CD4-positive, CD25-positive, alpha-beta regulatory T cell (primary cell): ENCODE measurements around the gene PYDC1. TPM values are rescaled to one million over a fixed set of nuclear protein-coding genes. Genes with fewer than 3 reads are reported as not detected.

Experiments used
- ATAC-seq, 2 donors: fragments of 150-1000 bp; cut with Tn5 transposase; one replicate each; pipeline ENCODE4 v1.10.0; 2021; ENCODE audit warnings: low read depth in 2 of 2, moderate number of reproducible peaks in 2 of 2, moderate library complexity in 1 of 2
- DNase-seq, 3 donors: peaks; one replicate each; pipeline versions ENCODE4 v3.0.0 to v3.0.0-alpha.2; 2012 to 2022; ENCODE audit warnings: mixed read lengths in 1 of 3
- H3K27ac ChIP-seq: one replicate; pipeline ENCODE4 v1.7.0; 2013; ENCODE audit warnings: mild to moderate bottlenecking, low read length; ENCODE audit not compliant: insufficient read depth, poor library complexity, severe bottlenecking
- H3K27me3 ChIP-seq: one replicate; pipeline ENCODE4 v1.7.0; 2013; ENCODE audit warnings: low read length; ENCODE audit not compliant: control insufficient read depth, insufficient read depth
- H3K36me3 ChIP-seq: one replicate; pipeline ENCODE4 v1.7.0; 2013; ENCODE audit warnings: mild to moderate bottlenecking, low read length, moderate library complexity; ENCODE audit not compliant: control insufficient read depth, insufficient read depth
- H3K4me1 ChIP-seq: 2 replicates; pipeline ENCODE4 v1.7.0; 2013; ENCODE audit warnings: mild to moderate bottlenecking, low read length; ENCODE audit not compliant: insufficient read depth, control insufficient read depth, poor library complexity, severe bottlenecking
- H3K4me3 ChIP-seq: one replicate; pipeline ENCODE4 v1.7.0; 2013; ENCODE audit warnings: low read depth, mild to moderate bottlenecking, low read length, moderate library complexity
- H3K9me3 ChIP-seq, 2 experiments: 1 replicate in 1 of 2; 2 replicates in 1 of 2; pipeline ENCODE4 v1.7.0; 2013; ENCODE audit warnings: low read length in 2 of 2, mild to moderate bottlenecking in 1 of 2, moderate library complexity in 1 of 2; ENCODE audit not compliant: control insufficient read depth in 2 of 2
- H3K27ac Mint-ChIP-seq, 3 donors: one replicate each; pipeline ENCODE4 v1.8.0; 2020 to 2022; ENCODE audit warnings: mild to moderate bottlenecking in 3 of 3, mixed read lengths in 3 of 3, moderate library complexity in 2 of 3
- H3K27me3 Mint-ChIP-seq: one replicate; pipeline ENCODE4 v1.8.0; 2022; ENCODE audit warnings: mild to moderate bottlenecking, mixed read lengths
- H3K36me3 Mint-ChIP-seq: one replicate; pipeline ENCODE4 v1.8.0; 2020; ENCODE audit warnings: mixed read lengths
- H3K4me1 Mint-ChIP-seq, 4 donors: one replicate each; pipeline ENCODE4 v1.8.0; 2020 to 2022; ENCODE audit warnings: mixed read lengths in 4 of 4, mild to moderate bottlenecking in 1 of 4
- H3K4me3 Mint-ChIP-seq, 4 donors: one replicate each; pipeline ENCODE4 v1.8.0; 2020 to 2022; ENCODE audit warnings: mild to moderate bottlenecking in 4 of 4, mixed read lengths in 4 of 4, moderate library complexity in 3 of 4
- H3K9me3 Mint-ChIP-seq, 7 donors: one replicate each; pipeline ENCODE4 v1.8.0; 2020 to 2022; ENCODE audit warnings: mixed read lengths in 7 of 7, mild to moderate bottlenecking in 3 of 7, moderate library complexity in 2 of 7
- polyA plus RNA-seq, 4 donors: library from polyadenylated mRNA; unstranded; fragments of 300-500 nt; fragmentation: Illumina TruSeq; gene quantifications; one replicate each; pipeline ENCODE4 v1.2.3, GENCODE V29; 2021
- total RNA-seq: library from RNA; stranded (reverse); gene quantifications from one replicate; pipeline ENCODE4 v1.2.3, GENCODE V29; 2022

Gene PYDC1
- total and polyA plus RNA-seq, 5 donors from 2014 or later = not detected

DNA sequence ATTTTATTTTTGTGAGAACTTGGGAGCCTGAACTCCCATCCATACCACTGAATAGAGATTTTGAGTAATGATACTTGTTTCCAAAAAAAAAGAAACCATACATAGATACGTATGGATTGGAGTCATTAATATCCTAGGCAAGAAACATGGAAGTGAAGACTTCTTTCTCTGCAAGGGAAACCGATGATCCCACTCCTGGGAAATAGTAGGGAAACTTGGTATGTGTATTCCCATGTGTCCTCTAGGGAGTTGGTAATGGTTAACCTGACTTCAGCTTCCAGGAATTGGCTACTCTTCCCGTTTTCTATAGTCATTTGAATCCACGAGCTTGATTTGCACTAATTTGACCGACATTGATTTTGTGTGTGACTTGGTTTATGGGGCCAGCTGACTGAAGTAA, 31.6 kb downstream of the PYDC1 start:
- peak overlapping the region in 3 of 4 donors; percentile 42 to 87 (median 70) for H3K4me3 Mint-ChIP-seq
- peaks cover 0 to 5% (median 0%) of the 10 kb centered on the region in 7 donors for H3K9me3 Mint-ChIP-seq
- Histone ChIP-seq H3K27me3 (no peaks in the 10 kb centered on the region), H3K4me3 (peak overlapping the region; percentile 37), H3K27ac (no peak overlapping the region), H3K4me1 (peaks cover 57% of the 10 kb centered on the region), H3K36me3 (peaks cover 84% of the 10 kb centered on the region), H3K9me3 (no peaks in the 10 kb centered on the region)
- H3K36me3 Mint-ChIP-seq = peaks cover 84% of the 10 kb centered on the region
- peaks cover 49 to 88% (median 75%) of the 10 kb centered on the region in 4 donors for H3K4me1 Mint-ChIP-seq
- ATAC-seq (no peak), DNase-seq (no peak)
- H3K27me3 Mint-ChIP-seq = peaks cover 10% of the 10 kb centered on the region
- peak overlapping the region in 2 of 3 donors; percentile 3 to 60 for H3K27ac Mint-ChIP-seq

DNA sequence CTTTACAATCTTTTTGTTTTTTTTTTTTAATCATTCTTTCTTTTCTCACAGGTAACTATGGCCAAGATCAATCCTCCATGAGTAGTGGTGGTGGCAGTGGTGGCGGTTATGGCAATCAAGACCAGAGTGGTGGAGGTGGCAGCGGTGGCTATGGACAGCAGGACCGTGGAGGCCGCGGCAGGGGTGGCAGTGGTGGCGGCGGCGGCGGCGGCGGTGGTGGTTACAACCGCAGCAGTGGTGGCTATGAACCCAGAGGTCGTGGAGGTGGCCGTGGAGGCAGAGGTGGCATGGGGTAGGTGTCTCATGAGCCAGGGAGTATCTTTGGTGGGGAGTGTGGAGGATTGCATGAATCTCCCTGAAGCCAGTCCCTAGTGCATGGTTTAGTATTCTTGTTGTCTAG, 32.0 kb downstream of the PYDC1 start:
- H3K27me3 ChIP-seq = no peaks in the 10 kb centered on the region
- peaks cover 80% of the 10 kb centered on the region for H3K36me3 Mint-ChIP-seq
- ATAC-seq (no peak), DNase-seq (no peak)
- H3K4me1 Mint-ChIP-seq = peaks cover 49 to 85% (median 73%) of the 10 kb centered on the region in 4 donors
- peaks cover 14% of the 10 kb centered on the region for H3K27me3 Mint-ChIP-seq
- H3K4me1 ChIP-seq = peaks cover 57% of the 10 kb centered on the region
- peak overlapping the region; percentile 22 to 87 (median 73) for H3K4me3 Mint-ChIP-seq
- H3K4me3 ChIP-seq = no peak overlapping the region
- no peak overlapping the region for H3K27ac ChIP-seq
- H3K9me3 Mint-ChIP-seq = peaks cover 0 to 5% (median 0%) of the 10 kb centered on the region in 7 donors
- peak overlapping the region in 2 of 3 donors; percentile 3 to 60 for H3K27ac Mint-ChIP-seq
- peaks cover 80% of the 10 kb centered on the region for H3K36me3 ChIP-seq
- no peaks in the 10 kb centered on the region for H3K9me3 ChIP-seq

DNA sequence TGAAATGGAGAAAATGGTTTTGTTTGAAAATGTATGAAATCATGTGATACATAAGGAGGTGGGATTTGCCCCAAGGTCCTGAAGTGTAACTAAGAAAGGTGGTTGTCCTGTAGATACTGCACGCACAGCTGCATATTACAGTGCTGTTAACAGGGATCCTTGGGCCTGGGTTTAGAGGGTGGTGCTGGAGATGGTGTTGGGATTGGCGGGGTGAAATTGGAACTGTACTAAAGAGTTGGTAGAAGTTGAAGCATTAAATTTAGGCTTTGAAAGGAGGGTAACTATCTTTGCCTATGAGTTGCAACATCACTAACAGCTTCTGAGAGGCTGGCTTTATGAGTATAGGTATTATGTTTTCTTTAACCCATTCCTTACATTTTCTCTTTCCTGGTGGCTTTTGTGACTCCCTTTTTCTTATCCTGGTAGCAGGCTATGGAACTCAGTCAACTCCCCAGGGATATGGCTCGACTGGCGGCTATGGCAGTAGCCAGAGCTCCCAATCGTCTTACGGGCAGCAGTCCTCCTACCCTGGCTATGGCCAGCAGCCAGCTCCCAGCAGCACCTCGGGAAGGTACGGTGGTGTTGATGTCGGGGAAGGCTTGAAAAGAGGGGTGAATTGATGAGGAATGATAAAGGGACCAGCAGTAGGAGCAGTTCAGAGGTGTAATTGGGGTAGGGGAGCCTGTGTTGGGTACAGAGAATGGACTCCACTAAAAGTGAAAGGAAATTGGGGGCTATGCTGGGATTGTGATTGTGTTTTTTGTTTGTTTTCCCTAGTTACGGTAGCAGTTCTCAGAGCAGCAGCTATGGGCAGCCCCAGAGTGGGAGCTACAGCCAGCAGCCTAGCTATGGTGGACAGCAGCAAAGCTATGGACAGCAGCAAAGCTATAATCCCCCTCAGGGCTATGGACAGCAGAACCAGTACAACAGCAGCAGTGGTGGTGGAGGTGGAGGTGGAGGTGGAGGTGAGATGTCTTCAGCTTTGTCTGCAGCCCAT, 33.2 kb downstream of the PYDC1 start:
- Histone ChIP-seq H3K36me3 (peaks cover 68% of the 10 kb centered on the region), H3K27ac (peak overlapping the region; percentile 30), H3K27me3 (no peaks in the 10 kb centered on the region), H3K4me1 (peaks cover 60% of the 10 kb centered on the region), H3K4me3 (peak overlapping the region; percentile 87), H3K9me3 (no peaks in the 10 kb centered on the region)
- Mint-ChIP-seq H3K27me3 (peaks cover 17% of the 10 kb centered on the region), H3K4me3 (peak overlapping the region; percentile 95 to 99 (median 98)), H3K4me1 (peaks cover 44 to 83% (median 66%) of the 10 kb centered on the region in 4 donors), H3K27ac (peak overlapping the region in 2 of 3 donors; percentile 51 to 83), H3K9me3 (peaks cover 0 to 5% (median 0%) of the 10 kb centered on the region in 7 donors), H3K36me3 (peaks cover 68% of the 10 kb centered on the region)
- ATAC-seq (no peak), DNase-seq (no peak)

DNA sequence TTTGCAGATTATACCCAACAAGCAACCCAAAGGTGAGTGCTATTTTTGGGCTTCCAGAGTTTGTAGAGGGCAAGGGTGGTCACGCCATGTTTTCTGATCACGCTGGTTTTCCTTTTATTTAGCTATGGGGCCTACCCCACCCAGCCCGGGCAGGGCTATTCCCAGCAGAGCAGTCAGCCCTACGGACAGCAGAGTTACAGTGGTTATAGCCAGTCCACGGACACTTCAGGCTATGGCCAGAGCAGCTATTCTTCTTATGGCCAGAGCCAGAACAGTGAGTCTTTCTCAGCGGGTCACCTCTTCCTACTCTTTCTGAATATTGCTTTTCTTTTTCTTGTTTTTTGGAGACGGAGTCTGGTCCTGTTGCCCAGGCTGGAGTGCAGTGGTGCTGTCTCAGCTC, 34.5 kb downstream of the PYDC1 start:
- Mint-ChIP-seq H3K36me3 (peaks cover 55% of the 10 kb centered on the region), H3K4me3 (peak overlapping the region; percentile 95 to 99 (median 98)), H3K9me3 (peaks cover 0 to 5% (median 0%) of the 10 kb centered on the region in 7 donors), H3K27me3 (peaks cover 19% of the 10 kb centered on the region), H3K27ac (peak overlapping the region in 2 of 3 donors; percentile 70 to 99), H3K4me1 (peaks cover 42 to 83% (median 59%) of the 10 kb centered on the region in 4 donors)
- DNase-seq = no peak
- peaks cover 55% of the 10 kb centered on the region for H3K36me3 ChIP-seq
- no peaks in the 10 kb centered on the region for H3K27me3 ChIP-seq
- H3K4me1 ChIP-seq = peaks cover 72% of the 10 kb centered on the region
- H3K4me3 ChIP-seq = peak overlapping the region; percentile 87
- no peak overlapping the region for H3K27ac ChIP-seq
- no peaks in the 10 kb centered on the region for H3K9me3 ChIP-seq
- no peak for ATAC-seq

DNA sequence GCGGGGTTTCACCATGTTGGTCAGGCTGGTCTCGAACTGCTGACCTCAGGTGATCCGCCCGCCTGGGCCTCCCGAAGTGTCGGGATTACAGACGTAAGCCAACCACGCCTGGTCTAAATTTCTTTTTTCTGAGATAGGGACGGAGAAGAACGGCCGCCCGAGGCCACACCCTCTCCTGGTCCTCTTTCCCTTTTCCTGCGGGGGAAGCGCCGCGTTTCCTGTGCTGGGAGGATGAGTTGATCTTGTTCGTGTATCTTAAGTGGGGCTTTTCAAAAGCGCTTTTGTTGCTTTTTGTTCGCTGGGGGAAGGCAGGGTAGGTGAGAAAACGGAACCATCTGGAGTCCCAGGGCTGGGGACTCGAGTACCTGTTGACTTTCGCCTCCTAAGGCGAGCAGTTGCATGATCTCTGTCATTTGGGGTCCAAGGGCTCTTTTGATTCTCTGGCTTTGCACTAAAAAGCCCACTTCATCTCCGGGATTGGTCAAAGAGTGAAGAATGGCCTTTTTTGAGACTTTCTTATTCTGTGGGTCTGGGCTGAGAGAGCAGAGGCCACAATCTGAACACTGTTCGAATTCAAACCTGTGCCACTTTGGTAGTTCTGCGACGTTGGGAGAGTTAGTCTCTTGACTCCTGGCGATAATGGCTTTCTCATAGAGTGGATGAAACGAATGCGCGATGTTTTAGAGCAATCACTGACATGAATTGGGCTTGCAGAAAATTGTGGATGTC, 35.7 kb downstream of the PYDC1 start:
- peaks cover 0 to 5% (median 0%) of the 10 kb centered on the region in 7 donors for H3K9me3 Mint-ChIP-seq
- peaks cover 44% of the 10 kb centered on the region for H3K36me3 Mint-ChIP-seq
- Histone ChIP-seq H3K36me3 (peaks cover 44% of the 10 kb centered on the region), H3K27me3 (no peaks in the 10 kb centered on the region), H3K9me3 (no peaks in the 10 kb centered on the region), H3K4me3 (peak overlapping the region; percentile 87), H3K27ac (peak overlapping the region; percentile 89), H3K4me1 (peaks cover 72% of the 10 kb centered on the region)
- H3K27ac Mint-ChIP-seq = peak overlapping the region; percentile 97 to 99 (median 97)
- peak; percentile 22 to 50 (median 27) for DNase-seq
- no peak for ATAC-seq
- peak overlapping the region; percentile 95 to 99 (median 98) for H3K4me3 Mint-ChIP-seq
- H3K27me3 Mint-ChIP-seq = peaks cover 19% of the 10 kb centered on the region
- H3K4me1 Mint-ChIP-seq = peaks cover 38 to 82% (median 56%) of the 10 kb centered on the region in 4 donors

DNA sequence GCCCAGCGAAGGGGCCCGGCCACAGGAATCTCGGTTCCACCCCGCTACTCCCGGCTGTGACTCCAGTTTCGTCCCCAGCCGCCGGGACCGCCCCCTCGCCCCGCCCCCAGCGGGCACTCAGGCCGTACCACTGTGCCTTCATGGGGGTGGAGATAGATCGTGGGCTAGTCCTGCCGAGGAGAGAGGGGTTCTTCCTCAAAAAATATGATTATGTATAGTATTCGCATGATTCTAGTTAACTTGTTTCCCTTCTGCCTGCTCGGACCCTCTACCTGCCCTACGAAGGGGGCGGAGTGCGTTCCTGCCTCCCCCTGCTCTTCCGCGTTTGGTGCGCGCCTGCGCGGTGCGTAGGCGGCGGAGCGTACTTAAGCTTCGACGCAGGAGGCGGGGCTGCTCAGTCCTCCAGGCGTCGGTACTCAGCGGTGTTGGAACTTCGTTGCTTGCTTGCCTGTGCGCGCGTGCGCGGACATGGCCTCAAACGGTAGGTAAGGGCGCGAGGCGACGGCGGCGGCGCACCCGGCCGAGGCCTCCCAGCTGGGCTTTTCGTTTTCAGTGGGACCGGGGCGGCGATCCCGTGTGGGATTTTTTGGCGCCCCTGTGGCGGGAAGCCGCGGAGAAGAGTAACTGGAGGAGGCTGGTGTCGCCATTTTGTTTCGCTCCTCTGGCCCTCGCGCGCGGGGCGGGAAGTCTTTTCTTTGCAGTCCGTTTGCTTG, 37.0 kb downstream of the PYDC1 start, which contains the start of gene FUS:
FUS (plus strand) TSS at position 393 of the 713 bp plus-strand sequence; CDS start at position 469, 76 bp downstream.
- DNase-seq (peak; percentile 84 to 95 (median 94)), ATAC-seq (peak; percentile 65 to 68)
- Mint-ChIP-seq H3K4me1 (peaks cover 29 to 71% (median 45%) of the 10 kb centered on the region in 4 donors), H3K27ac (peak within 1 kb of the TSS; percentile 97 to 100 (median 99)), H3K27me3 (peaks cover 19% of the 10 kb centered on the region), H3K36me3 (peaks cover 31% of the 10 kb centered on the region), H3K4me3 (peak within 1 kb of the TSS; percentile 95 to 99 (median 98)), H3K9me3 (peaks cover 0 to 5% (median 0%) of the 10 kb centered on the region in 7 donors)
- H3K4me3 ChIP-seq = peak within 1 kb of the TSS; percentile 87
- peaks cover 66% of the 10 kb centered on the region for H3K4me1 ChIP-seq
- H3K27me3 ChIP-seq = no peaks in the 10 kb centered on the region
- peaks cover 30% of the 10 kb centered on the region for H3K36me3 ChIP-seq
- no peaks in the 10 kb centered on the region for H3K9me3 ChIP-seq
- peak within 1 kb of the TSS; percentile 89 for H3K27ac ChIP-seq
